Cardiac fibroblast (primary cell): ENCODE results near the gene FBXO27.
"Not testable (repeated sequence)": the region's sequence is repeated elsewhere in the genome, so short reads cannot be mapped to it uniquely, and the experiment has no call there.

Experiments used
- DNase-seq, 2 donors: peaks; one replicate each; pipeline versions ENCODE4 v3.0.0 to v3.0.0-alpha.2; 2010; ENCODE audit warnings: low read depth in 2 of 2
- H3K4me3 ChIP-seq, 2 donors: replicated peaks in 1 of 2; 1 replicate in 1 of 2; 2 replicates in 1 of 2; pipeline ENCODE4 v1.5.1; 2011; ENCODE audit warnings: low read depth in 2 of 2, low read length in 2 of 2, mild to moderate bottlenecking in 2 of 2, moderate library complexity in 1 of 2
- CTCF ChIP-seq: IDR thresholded peaks from one replicate; pipeline ENCODE4 v1.5.1; 2011; ENCODE audit warnings: low read depth, mild to moderate bottlenecking, low read length, inconsistent platforms

The FBXO27 gene

GRCh38 chr19:39070888-39071287, 38.5 kb upstream of the FBXO27 start:
- DNase-seq: peak in 1 of 2 donors; percentile 37
- no peak overlapping the region for H3K4me3 ChIP-seq
- no peak for TF ChIP-seq CTCF

GRCh38 chr19:39068259-39068658, 35.9 kb upstream of the FBXO27 start:
- not testable (repeated sequence) for H3K4me3 ChIP-seq, DNase-seq

GRCh38 chr19:39067104-39067503, 34.8 kb upstream of the FBXO27 start:
- H3K4me3 ChIP-seq: no peak overlapping the region
- TF ChIP-seq CTCF: no peak
- DNase-seq: no peak

GRCh38 chr19:39065928-39066327, 33.6 kb upstream of the FBXO27 start:
- TF ChIP-seq CTCF: no peak
- no peak for DNase-seq
- H3K4me3 ChIP-seq: no peak overlapping the region

- H3K4me3 ChIP-seq: no peak overlapping the region
- no peak for TF ChIP-seq CTCF
- peak in 1 of 2 donors; percentile 38 for DNase-seq
These were observed 32.1 kb upstream of the FBXO27 start for GRCh38 chr19:39064405-39064804.

- DNase-seq: no peak
- TF ChIP-seq CTCF: no peak
These were observed 27.8 kb upstream of the FBXO27 start for GRCh38 chr19:39060171-39060570.

GRCh38 chr19:39059302-39059701, 27.0 kb upstream of the FBXO27 start:
- no peak overlapping the region for H3K4me3 ChIP-seq
- no peak for TF ChIP-seq CTCF
- DNase-seq: no peak

More at GRCh38 chr19:39060171-39060570, 27.8 kb upstream of the FBXO27 start:
- no peak overlapping the region for H3K4me3 ChIP-seq

- no peak overlapping the region for H3K4me3 ChIP-seq
These were observed 25.3 kb upstream of the FBXO27 start for GRCh38 chr19:39057615-39058014.

More at GRCh38 chr19:39057615-39058014, 25.3 kb upstream of the FBXO27 start:
- no peak for TF ChIP-seq CTCF
- DNase-seq: no peak
